K562 (cell line): ENCODE measurements around the gene HOXB1. TPM values are rescaled to one million over a fixed set of nuclear protein-coding genes. Genes with fewer than 3 reads are reported as not detected.

Experiments
- BACH1 ChIP-seq: fragments of 200-800 bp; sonication (Bioruptor generic); IDR thresholded peaks from 2 replicates; pipeline ENCODE4 v1.6.1; 2016; ENCODE audit warnings: missing genetic modification characterization, missing compliant biosample characterization
- FOXK1 ChIP-seq: sonication (generic); formaldehyde crosslinking; IDR thresholded peaks from 2 replicates; pipeline ENCODE4 v1.8.0; 2022; ENCODE audit warnings: missing genetic modification reagents, mild to moderate bottlenecking, borderline replicate concordance
- GABPB2 ChIP-seq: fragments of 250-450 bp; sonication (Bioruptor Pico); conservative IDR thresholded peaks from 2 replicates; pipeline ENCODE4 v1.5.1; 2021; ENCODE audit warnings: mild to moderate bottlenecking
- HMG20A ChIP-seq: fragments of 450-650 bp; formaldehyde crosslinking; conservative IDR thresholded peaks from 2 replicates; pipeline ENCODE4 v1.4.0; 2020; ENCODE audit warnings: mild to moderate bottlenecking, mixed read lengths
- HSF4 ChIP-seq: fragments of 250-450 bp; sonication (Bioruptor Pico); IDR thresholded peaks from 2 replicates; pipeline ENCODE4 v2.1.2; 2022; ENCODE audit warnings: mild to moderate bottlenecking, moderate library complexity, borderline replicate concordance
- KHSRP ChIP-seq: fragments of 450-650 bp; IDR thresholded peaks from 2 replicates; pipeline ENCODE4 v1.6.1; 2017
- MITF ChIP-seq: IDR thresholded peaks from 2 replicates; pipeline ENCODE4 v1.6.1; 2014; ENCODE audit warnings: antibody characterized with exemption
- NBN ChIP-seq: fragments of 450-650 bp; IDR thresholded peaks from 2 replicates; pipeline ENCODE4 v1.6.1; 2016; ENCODE audit warnings: low read depth, mild to moderate bottlenecking
- NFE2 ChIP-seq: IDR thresholded peaks from 2 replicates; pipeline ENCODE4 v1.6.1; 2014; ENCODE audit warnings: antibody characterized with exemption, low read depth
- NUFIP1 ChIP-seq: fragments of 450-650 bp; IDR thresholded peaks from 2 replicates; pipeline ENCODE4 v1.6.1; 2018; ENCODE audit not compliant: partially characterized antibody
- OTX1 ChIP-seq: fragments of 450-650 bp; formaldehyde crosslinking; IDR thresholded peaks from 2 replicates; pipeline ENCODE4 v1.4.0; 2022; ENCODE audit warnings: mild to moderate bottlenecking
- PCBP2 ChIP-seq: fragments of 200-400 bp; formaldehyde crosslinking; IDR thresholded peaks from 2 replicates; pipeline ENCODE4 v1.6.1; 2018; ENCODE audit warnings: low read length, low read depth, mild to moderate bottlenecking, moderate library complexity; ENCODE audit not compliant: poor library complexity, severe bottlenecking
- PHTF2 ChIP-seq: fragments of 250-450 bp; sonication (Bioruptor Pico); IDR thresholded peaks from 2 replicates; pipeline ENCODE4 v1.5.0; 2021; ENCODE audit warnings: mild to moderate bottlenecking
- RUNX1 ChIP-seq: sonication (generic); IDR thresholded peaks from 2 replicates; pipeline ENCODE4 v1.6.1; 2016; ENCODE audit warnings: antibody characterized with exemption, low read depth
- U2AF1 ChIP-seq: fragments of 200-400 bp; formaldehyde crosslinking; optimal IDR thresholded peaks from 2 replicates; pipeline ENCODE3; 2017; ENCODE audit warnings: mild to moderate bottlenecking, low read depth, low read length, moderate library complexity
- ZNF592 ChIP-seq: fragments of 450-650 bp; IDR thresholded peaks from 2 replicates; pipeline ENCODE4 v1.6.1; 2017; ENCODE audit warnings: antibody characterized with exemption, mild to moderate bottlenecking
- ZNF75A ChIP-seq: fragments of 450-650 bp; formaldehyde crosslinking; IDR thresholded peaks from 2 replicates; pipeline ENCODE4 v1.4.0; 2020; ENCODE audit warnings: mild to moderate bottlenecking
- polyA plus RNA-seq, 8 experiments: library from polyadenylated mRNA; depleted of rRNA in 4 of 8; stranded (reverse) in 5 of 8; unstranded in 3 of 8; fragments of >200 nt; fragmentation: Nextera tagmentation in 2 of 8; fragmentation: Illumina TruSeq in 1 of 8; extraction: Ambion mirVana in 2 of 8; extraction: Trizol in 1 of 8; gene quantifications; 2 replicates each; pipeline versions ENCODE4 v1.2.1 to v1.2.3, GENCODE V29; 2011 to 2014; ENCODE audit warnings: inconsistent platforms in 1 of 8, missing spikeins in 1 of 8
- total RNA-seq, 7 experiments: library from RNA; depleted of rRNA in 6 of 7; stranded (reverse); fragments of >200 nt in 6 of 7; fragmentation: Illumina TruSeq in 2 of 7; extraction: Trizol in 2 of 7; gene quantifications; 2 replicates each; pipeline versions ENCODE4 v1.2.1 to v1.2.3, GENCODE V29; 2011 to 2021; ENCODE audit warnings: low replicate concordance in 1 of 7
- TF ChIP-seq, protein P1 (sequence below): fragments of 450-650 bp; IDR thresholded peaks from 2 replicates; pipeline ENCODE4 v1.6.1; 2016; ENCODE audit warnings: low read depth, mild to moderate bottlenecking, moderate library complexity
- TF ChIP-seq, protein P2 (sequence below): sonication (generic); formaldehyde crosslinking; IDR thresholded peaks from 2 replicates; pipeline ENCODE4 v1.8.0; 2022; ENCODE audit warnings: mild to moderate bottlenecking, missing genetic modification reagents

HOXB1 gene
- total and polyA plus RNA-seq, 9 of the 15 experiments (the other 6 are each of a cell fraction or from before 2014, with no cell fraction given), result 0.04 TPM; not detected in 8

DNA sequence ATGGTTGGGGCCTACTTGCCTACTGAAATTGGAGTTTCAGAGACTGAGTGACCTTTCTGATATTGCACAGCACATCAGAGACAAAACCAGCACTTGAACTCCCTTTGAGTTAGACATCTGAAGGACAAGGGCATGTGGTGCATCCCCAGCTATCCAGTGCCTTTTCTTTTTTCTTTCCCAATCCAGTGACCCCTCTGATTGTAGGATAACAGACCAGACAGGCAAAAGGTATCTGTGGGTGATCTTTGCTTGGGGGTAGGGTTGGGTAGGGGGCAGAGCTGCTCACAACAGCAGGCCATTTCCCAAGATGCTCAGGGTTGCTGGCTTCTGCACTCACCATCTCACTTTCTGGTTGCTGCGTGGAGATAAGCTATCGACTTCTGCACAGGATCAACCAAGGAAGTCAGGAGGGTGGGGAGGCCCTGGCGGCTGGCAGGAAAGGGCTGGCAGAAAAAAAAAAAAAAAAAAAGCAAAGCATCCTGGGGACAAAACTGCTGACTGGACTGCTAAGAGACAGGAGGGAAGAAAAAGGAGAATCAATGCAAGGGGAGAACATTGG lies 42.2 kb downstream of the HOXB1 start (continued):
- TF ChIP-seq ZNF592 (peak; percentile 94), HMG20A (CRISPR knock-in tag) (no peak), ZNF75A (CRISPR knock-in tag) (no peak), HSF4 (CRISPR knock-in tag) (peak; percentile 36; the same call in 1 of the 2 replicates), BACH1 (tag) (no peak), FOXK1 (no peak), OTX1 (CRISPR knock-in tag) (no peak; the same call in 1 of the 2 replicates), PHTF2 (no peak), RUNX1 (0 out of 2 replicates have a peak, but pooled peaks have one; percentile 47), NFE2 (peak; percentile 74), U2AF1 (no peak), GABPB2 (CRISPR knock-in tag) (no peak), MITF (no peak), NBN (peak; percentile 75; the same call in 1 of the 2 replicates), NUFIP1 (no peak), KHSRP (0 out of 2 replicates have a peak, but pooled peaks have one; percentile 16), PCBP2 (no peak)
- TF ChIP-seq, protein P1, sequence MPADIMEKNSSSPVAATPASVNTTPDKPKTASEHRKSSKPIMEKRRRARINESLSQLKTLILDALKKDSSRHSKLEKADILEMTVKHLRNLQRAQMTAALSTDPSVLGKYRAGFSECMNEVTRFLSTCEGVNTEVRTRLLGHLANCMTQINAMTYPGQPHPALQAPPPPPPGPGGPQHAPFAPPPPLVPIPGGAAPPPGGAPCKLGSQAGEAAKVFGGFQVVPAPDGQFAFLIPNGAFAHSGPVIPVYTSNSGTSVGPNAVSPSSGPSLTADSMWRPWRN, result no peak
- TF ChIP-seq, protein P2, sequence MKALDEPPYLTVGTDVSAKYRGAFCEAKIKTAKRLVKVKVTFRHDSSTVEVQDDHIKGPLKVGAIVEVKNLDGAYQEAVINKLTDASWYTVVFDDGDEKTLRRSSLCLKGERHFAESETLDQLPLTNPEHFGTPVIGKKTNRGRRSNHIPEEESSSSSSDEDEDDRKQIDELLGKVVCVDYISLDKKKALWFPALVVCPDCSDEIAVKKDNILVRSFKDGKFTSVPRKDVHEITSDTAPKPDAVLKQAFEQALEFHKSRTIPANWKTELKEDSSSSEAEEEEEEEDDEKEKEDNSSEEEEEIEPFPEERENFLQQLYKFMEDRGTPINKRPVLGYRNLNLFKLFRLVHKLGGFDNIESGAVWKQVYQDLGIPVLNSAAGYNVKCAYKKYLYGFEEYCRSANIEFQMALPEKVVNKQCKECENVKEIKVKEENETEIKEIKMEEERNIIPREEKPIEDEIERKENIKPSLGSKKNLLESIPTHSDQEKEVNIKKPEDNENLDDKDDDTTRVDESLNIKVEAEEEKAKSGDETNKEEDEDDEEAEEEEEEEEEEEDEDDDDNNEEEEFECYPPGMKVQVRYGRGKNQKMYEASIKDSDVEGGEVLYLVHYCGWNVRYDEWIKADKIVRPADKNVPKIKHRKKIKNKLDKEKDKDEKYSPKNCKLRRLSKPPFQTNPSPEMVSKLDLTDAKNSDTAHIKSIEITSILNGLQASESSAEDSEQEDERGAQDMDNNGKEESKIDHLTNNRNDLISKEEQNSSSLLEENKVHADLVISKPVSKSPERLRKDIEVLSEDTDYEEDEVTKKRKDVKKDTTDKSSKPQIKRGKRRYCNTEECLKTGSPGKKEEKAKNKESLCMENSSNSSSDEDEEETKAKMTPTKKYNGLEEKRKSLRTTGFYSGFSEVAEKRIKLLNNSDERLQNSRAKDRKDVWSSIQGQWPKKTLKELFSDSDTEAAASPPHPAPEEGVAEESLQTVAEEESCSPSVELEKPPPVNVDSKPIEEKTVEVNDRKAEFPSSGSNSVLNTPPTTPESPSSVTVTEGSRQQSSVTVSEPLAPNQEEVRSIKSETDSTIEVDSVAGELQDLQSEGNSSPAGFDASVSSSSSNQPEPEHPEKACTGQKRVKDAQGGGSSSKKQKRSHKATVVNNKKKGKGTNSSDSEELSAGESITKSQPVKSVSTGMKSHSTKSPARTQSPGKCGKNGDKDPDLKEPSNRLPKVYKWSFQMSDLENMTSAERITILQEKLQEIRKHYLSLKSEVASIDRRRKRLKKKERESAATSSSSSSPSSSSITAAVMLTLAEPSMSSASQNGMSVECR (CRISPR knock-in tag), result no peak
